ENCODE results near the gene CDK5RAP3. TPM values are rescaled to one million over a fixed set of nuclear protein-coding genes. Genes with fewer than 3 reads are reported as not detected.

CDK5RAP3 gene
- total and polyA plus RNA-seq, 2 of the 13 experiments (the other 11 are each of a cell fraction or from before 2014, with no cell fraction given): 128 to 154 TPM

- TF ChIP-seq XBP1 (CRISPR knock-in tag; IDR thresholded peaks at IDR 0.05) (no peak), ZNF792 (CRISPR knock-in tag; IDR thresholded peaks at IDR 0.05) (peak; percentile 88), YY1 (IDR thresholded peaks at IDR 0.05; ENCODE audit: insufficient read depth, insufficient replicate concordance, low read depth, low read length) (peak; percentile 45), POGZ (CRISPR knock-in tag; IDR thresholded peaks at IDR 0.05) (peak; percentile 91), RARG (CRISPR knock-in tag; IDR thresholded peaks at IDR 0.05; ENCODE audit: low read depth) (no peak), NFKB2 (CRISPR knock-in tag; IDR thresholded peaks at IDR 0.05; ENCODE audit: borderline replicate concordance) (peak; percentile 91), SSRP1 (CRISPR knock-in tag; IDR thresholded peaks at IDR 0.05) (no peak; the same call in 1 of the 2 replicates), ZNF337 (CRISPR knock-in tag; IDR thresholded peaks at IDR 0.05; ENCODE audit: borderline replicate concordance, low read depth) (peak; percentile 87; the same call in 1 of the 2 replicates), FLYWCH1 (CRISPR knock-in tag; IDR thresholded peaks at IDR 0.05) (no peak), ZNF781 (CRISPR knock-in tag; IDR thresholded peaks at IDR 0.05; ENCODE audit: borderline replicate concordance, not compliant biosample characterization) (peak; percentile 98), U2AF1 (optimal IDR thresholded peaks at IDR 0.05; ENCODE audit: low read depth, low read length) (peak; percentile 27), ZNF720 (CRISPR knock-in tag; IDR thresholded peaks at IDR 0.05) (peak; percentile 53; the same call in 1 of the 2 replicates), GATA4 (IDR thresholded peaks at IDR 0.05; ENCODE audit: borderline replicate concordance, low read depth) (no peak), ZNF616 (CRISPR knock-in tag; IDR thresholded peaks at IDR 0.05; ENCODE audit: low read depth) (peak; percentile 92), ZBTB21 (CRISPR knock-in tag; IDR thresholded peaks at IDR 0.05) (0 out of 2 replicates have a peak, but pooled peaks have one; percentile 28), GPN1 (CRISPR knock-in tag; IDR thresholded peaks at IDR 0.05; ENCODE audit: borderline replicate concordance) (no peak), ATF5 (CRISPR knock-in tag; IDR thresholded peaks at IDR 0.05; ENCODE audit: low read depth) (peak; percentile 77; the same call in 1 of the 2 replicates), KAT2B (IDR thresholded peaks at IDR 0.05; ENCODE audit: borderline replicate concordance, low read depth, low read length) (no peak), ZBTB7B (CRISPR knock-in tag; IDR thresholded peaks at IDR 0.05) (no peak; the same call in 1 of the 2 replicates), ZNF83 (CRISPR knock-in tag; IDR thresholded peaks at IDR 0.05; ENCODE audit: borderline replicate concordance) (peak; percentile 90), NCOA2 (CRISPR knock-in tag; IDR thresholded peaks at IDR 0.05) (peak; percentile 47), SUZ12 (IDR thresholded peaks at IDR 0.05; ENCODE audit: low read depth, low read length) (no peak)
- TF ChIP-seq, protein P1, sequence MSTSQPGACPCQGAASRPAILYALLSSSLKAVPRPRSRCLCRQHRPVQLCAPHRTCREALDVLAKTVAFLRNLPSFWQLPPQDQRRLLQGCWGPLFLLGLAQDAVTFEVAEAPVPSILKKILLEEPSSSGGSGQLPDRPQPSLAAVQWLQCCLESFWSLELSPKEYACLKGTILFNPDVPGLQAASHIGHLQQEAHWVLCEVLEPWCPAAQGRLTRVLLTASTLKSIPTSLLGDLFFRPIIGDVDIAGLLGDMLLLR (CRISPR knock-in tag; IDR thresholded peaks at IDR 0.05): peak; percentile 98
- TF ChIP-seq, protein P2, sequence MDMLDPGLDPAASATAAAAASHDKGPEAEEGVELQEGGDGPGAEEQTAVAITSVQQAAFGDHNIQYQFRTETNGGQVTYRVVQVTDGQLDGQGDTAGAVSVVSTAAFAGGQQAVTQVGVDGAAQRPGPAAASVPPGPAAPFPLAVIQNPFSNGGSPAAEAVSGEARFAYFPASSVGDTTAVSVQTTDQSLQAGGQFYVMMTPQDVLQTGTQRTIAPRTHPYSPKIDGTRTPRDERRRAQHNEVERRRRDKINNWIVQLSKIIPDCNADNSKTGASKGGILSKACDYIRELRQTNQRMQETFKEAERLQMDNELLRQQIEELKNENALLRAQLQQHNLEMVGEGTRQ (IDR thresholded peaks at IDR 0.05; ENCODE audit: low read depth, low read length): no peak
- TF ChIP-seq, protein P2 (CRISPR knock-in tag; IDR thresholded peaks at IDR 0.05; ENCODE audit: borderline replicate concordance): peak; percentile 38; the same call in 1 of the 2 replicates
These were observed at the start of gene CDK5RAP3 (continued) for GRCh38 chr17:47970725-47971499.
